ENCODE data around the gene RCVRN.

DNA sequence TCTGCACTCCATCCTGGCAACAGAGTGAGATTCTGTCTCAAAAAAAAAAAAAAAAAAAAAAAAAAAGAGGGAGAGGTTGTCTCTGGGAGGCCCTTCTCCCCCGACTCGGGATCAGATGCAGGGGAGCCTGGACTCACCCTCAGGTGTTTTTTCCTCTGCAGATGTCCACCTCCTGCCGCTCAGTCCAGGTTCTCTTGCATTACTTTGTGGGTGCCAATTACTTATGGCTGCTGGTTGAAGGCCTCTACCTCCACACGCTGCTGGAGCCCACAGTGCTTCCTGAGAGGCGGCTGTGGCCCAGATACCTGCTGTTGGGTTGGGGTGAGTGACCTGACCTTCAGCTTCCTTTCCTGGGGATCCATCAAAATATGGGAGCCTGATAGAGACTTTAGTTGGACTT, 45.3 kb downstream of the RCVRN start:
- TF ChIP-seq, protein P1, sequence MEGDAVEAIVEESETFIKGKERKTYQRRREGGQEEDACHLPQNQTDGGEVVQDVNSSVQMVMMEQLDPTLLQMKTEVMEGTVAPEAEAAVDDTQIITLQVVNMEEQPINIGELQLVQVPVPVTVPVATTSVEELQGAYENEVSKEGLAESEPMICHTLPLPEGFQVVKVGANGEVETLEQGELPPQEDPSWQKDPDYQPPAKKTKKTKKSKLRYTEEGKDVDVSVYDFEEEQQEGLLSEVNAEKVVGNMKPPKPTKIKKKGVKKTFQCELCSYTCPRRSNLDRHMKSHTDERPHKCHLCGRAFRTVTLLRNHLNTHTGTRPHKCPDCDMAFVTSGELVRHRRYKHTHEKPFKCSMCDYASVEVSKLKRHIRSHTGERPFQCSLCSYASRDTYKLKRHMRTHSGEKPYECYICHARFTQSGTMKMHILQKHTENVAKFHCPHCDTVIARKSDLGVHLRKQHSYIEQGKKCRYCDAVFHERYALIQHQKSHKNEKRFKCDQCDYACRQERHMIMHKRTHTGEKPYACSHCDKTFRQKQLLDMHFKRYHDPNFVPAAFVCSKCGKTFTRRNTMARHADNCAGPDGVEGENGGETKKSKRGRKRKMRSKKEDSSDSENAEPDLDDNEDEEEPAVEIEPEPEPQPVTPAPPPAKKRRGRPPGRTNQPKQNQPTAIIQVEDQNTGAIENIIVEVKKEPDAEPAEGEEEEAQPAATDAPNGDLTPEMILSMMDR (IDR thresholded peaks at IDR 0.05) = no peak
- TF ChIP-seq TCF7L2 (IDR thresholded peaks at IDR 0.05; ENCODE audit: low read depth, low read length) (no peak), POLR2AphosphoS5 (IDR thresholded peaks at IDR 0.05; ENCODE audit: low read depth, low read length) (no peak)
- TF ChIP-seq, protein P2, sequence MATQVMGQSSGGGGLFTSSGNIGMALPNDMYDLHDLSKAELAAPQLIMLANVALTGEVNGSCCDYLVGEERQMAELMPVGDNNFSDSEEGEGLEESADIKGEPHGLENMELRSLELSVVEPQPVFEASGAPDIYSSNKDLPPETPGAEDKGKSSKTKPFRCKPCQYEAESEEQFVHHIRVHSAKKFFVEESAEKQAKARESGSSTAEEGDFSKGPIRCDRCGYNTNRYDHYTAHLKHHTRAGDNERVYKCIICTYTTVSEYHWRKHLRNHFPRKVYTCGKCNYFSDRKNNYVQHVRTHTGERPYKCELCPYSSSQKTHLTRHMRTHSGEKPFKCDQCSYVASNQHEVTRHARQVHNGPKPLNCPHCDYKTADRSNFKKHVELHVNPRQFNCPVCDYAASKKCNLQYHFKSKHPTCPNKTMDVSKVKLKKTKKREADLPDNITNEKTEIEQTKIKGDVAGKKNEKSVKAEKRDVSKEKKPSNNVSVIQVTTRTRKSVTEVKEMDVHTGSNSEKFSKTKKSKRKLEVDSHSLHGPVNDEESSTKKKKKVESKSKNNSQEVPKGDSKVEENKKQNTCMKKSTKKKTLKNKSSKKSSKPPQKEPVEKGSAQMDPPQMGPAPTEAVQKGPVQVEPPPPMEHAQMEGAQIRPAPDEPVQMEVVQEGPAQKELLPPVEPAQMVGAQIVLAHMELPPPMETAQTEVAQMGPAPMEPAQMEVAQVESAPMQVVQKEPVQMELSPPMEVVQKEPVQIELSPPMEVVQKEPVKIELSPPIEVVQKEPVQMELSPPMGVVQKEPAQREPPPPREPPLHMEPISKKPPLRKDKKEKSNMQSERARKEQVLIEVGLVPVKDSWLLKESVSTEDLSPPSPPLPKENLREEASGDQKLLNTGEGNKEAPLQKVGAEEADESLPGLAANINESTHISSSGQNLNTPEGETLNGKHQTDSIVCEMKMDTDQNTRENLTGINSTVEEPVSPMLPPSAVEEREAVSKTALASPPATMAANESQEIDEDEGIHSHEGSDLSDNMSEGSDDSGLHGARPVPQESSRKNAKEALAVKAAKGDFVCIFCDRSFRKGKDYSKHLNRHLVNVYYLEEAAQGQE (IDR thresholded peaks at IDR 0.05; ENCODE audit: insufficient read depth in 1 of 2, low read depth in 2 of 2, low read length in 1 of 2) = no peak

Data from Panc1 (cell line).